HG03457 (cell line): Measurements from ENCODE around the gene PFKL.
"Not testable (repeated sequence)": the region's sequence is repeated elsewhere in the genome, so short reads cannot be mapped to it uniquely, and the experiment has no call there.

Experiments used
- ATAC-seq: cut with Tn5 transposase; IDR thresholded peaks from one replicate; pipeline ENCODE4 v1.9.1; 2021; ENCODE audit warnings: moderate number of reproducible peaks; ENCODE audit not compliant: unreplicated experiment

Gene PFKL

GRCh38 chr21:44293551-44294231 lies 6.2 kb upstream of the PFKL start:
- ATAC-seq = no peak

DNA sequence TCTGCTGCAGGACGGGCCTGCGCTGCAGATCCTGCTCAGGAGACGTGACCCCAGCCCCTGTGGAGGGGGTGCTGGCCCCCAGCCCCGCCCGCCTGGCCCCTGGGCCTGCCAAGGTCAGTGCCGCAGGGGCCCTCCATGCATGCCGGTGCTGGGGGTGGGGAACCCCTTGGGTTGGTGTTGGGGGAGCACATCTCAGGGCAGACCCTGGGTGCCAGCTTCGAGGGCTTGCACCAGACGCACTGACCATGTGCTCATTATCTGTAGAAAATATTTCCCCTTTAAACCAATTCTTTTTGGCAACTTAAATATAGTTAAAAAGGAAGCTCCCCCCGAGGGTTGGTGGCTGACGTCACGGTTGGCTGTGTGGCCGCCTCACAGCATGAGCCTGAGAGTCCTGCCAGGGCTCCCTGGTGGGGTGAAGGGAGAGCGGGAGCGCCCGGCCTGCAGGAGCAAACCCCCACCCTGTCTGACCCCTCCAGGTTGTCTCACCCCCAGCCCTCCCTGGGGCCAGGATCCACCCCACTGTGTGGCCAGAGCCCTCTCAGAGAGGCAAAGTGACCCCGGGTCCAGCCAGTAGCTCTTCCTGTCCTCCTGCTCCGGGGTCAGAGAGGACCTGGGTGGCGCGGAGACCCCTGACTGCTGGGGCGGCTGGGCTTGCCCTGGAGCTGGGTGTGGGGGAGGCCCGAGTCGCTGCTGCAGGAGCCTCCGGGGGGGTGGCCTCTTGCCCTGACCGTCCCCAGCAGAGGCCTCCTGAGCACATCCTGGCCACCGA lies 5.3 kb upstream of the PFKL start:
- ATAC-seq = no peak

DNA sequence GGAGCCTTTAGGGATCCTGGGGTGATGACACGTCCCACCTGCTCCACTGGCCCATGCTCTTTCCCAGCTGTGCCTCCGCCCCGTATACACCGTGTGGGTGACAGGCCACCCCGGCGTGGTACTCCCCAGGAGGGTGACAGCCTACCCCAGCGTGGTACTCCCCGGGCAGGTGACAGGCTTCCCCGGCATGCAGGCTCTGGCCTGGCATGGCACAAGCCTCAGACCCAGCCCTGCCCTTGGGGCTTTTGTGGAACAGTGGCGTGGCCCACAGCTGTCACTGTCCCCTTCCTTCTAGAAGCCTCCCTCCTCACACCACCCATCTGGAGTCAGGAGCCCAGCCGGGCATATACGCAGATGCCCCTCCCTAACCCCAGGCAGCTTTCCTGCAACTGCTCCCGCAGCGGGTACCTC lies 4.7 kb upstream of the PFKL start:
- no peak for ATAC-seq

DNA sequence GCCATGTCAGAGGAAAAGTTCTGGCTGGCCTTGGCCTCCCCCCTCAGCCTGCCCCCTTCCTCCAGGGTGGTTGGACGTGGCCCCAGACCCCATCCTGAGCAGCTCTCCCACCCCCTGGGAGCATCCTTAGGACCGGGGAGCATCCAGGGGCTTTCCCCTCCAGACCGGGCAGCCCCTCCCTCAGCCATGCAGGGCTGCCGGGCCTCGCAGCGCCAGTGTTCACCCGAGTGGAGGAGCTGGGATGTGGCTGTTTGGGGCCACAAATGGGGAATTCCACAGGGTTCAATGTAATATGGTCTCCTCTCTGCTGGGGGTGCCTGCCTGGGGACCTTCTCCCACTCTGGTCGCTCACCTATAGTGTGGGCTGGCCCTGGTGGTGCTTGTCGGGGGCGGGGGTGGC lies 4.2 kb upstream of the PFKL start:
- ATAC-seq = no peak

GRCh38 chr21:44296103-44296519 lies 3.7 kb upstream of the PFKL start:
- ATAC-seq = no peak

DNA sequence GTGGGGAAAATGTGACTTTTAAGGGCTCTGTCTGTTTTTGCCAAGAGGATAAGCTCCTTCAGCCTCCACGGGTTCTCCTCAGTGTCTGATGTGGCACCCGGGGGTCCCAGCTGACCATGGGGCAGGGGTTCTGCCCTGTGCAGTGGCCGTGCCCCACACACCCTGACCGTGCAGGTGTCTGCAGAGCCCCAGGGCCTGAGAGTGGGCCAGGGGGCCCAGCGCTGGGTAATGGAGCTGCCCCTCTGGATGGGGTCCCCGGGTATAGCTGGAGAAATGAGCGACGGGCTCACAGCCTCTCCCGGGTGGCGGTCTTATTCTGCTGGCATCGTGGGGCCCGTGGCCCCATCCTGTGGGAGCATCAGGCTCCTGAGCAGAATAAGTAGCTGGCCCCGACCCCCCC lies 2.9 kb upstream of the PFKL start:
- no peak for ATAC-seq

DNA sequence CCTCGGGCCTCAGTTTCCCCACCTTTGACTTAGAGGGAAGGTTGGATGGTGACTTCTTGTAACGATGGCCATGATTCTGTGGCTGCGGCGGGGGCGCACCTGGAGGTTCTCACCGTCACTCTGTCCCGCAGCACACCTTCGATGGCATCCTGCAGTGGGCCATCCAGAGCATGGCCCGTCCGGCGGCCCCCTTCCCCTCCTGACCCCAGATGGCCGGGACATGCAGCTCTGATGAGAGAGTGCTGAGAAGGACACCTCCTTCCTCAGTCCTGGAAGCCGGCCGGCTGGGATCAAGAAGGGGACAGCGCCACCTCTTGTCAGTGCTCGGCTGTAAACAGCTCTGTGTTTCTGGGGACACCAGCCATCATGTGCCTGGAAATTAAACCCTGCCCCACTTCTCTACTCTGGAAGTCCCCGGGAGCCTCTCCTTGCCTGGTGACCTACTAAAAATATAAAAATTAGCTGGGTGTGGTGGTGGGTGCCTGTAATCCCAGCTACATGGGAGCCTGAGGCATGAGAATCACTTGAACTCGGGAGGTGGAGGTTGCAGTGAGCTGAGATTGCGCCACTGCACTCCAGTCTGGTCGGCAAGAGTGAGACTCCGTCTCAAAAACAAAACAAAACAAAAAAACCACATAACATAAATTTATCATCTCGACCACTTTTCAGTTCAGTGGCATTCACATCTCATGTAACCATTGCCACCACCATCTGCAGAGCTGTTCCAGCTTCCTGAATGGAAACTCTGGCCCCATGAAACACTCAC lies 2.1 kb upstream of the PFKL start:
- no peak for ATAC-seq

DNA sequence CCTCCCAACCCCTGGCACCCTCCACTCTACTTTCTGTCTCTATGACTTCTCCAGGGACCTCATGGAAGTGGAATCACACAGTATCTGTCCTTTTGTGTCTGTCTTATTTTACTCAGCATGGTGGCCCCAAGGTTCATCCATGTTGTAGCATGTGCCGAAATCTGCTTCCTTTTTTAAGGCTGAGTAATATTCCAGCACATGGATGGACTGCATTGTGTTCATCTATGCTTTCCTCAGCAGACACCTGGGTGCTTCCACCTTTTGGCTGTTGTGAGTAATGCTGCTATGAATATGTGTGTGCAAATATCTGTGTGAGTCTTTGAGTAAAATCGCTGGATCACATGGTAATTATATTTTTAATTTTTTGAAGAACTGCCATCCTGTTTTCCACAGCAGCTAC lies 1.6 kb upstream of the PFKL start:
- no peak for ATAC-seq

DNA sequence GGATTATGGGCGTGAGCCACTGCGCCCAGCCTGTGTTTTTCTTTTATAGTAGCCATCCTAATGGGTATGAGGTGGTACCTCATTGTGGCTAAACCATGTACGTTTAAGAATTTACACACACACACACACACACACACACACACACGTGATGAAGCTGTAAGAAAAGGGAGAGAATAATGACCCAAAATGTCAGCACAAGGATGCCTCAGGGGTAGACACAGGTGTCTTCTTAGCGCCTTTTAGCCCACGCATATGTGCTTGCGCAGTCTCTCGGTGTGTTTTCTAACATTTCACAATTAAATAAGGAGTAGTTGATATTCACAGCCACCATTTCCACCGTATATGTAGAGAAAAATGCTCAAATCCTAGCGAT lies 782 bp upstream of the PFKL start:
- ATAC-seq = no peak

GRCh38 chr21:44300262-44300959 lies 558 bp downstream of the PFKL start:
- no peak for ATAC-seq

DNA sequence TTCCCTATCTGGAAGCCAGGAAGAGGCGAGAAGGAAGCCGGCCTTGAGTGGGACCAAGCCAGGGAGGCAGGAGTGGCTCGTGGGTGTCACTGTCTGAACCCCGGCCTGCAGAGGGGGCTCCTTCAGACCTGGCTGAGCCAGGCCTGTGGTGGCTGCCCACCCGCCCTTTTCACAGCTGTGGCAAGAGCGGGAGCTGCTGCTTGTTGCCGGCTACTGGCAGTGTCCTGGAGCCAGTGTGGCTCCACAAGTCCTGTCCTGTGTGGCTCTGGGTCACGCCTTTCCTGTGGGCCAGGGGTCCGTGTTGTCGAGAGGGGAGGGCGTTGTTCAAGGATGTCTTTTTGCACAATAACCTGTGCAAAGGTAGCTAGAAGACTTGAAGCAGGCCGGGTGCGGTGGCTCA lies 1.3 kb downstream of the PFKL start:
- no peak for ATAC-seq

DNA sequence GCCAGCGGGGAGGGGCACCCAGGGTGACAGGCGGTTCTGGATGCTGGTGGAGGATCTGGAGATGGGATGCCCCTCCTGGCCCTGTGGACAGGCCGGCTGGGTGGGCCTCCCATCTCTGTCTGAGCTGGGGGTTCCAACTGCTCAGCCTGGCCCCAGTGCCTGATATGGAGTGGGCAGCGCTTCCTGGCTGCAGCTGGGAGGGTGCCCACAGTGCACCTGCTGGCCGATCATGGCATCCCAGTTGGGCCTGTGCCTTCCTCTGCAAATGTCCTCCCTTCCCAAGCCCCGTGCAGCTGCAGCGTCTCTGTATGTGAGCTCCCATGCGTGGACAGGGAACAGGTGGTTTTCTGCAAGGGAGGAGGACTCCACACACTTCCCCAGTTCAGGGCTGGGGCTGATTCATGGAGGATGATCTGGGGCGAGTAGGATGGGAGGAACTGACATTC lies 2.1 kb downstream of the PFKL start:
- ATAC-seq = no peak

GRCh38 chr21:44302573-44303401 lies 2.9 kb downstream of the PFKL start:
- ATAC-seq = not testable (repeated sequence)

DNA sequence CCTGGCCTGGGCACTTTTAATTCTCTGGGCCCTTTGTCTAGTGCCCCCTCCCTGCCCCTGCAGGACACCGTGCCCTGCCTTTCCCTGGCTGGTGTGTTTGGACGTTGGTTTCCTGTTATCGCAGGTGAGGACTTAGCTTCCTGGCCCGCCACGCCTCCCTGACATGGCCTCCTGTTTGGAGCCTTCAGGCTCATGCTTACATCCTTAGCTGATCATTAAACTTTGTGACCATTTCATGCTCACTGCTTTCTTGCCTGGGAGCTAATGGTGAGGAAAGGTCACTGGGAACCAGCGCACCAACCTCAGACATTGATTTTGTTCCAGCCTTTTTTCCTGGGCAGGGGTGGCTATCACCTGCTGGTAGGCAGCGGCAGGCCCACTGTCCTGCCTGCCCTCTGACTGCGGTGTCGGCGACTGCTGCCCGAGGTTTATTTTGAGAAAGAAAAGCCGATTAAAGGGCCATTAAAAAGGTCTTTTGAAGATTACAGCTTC lies 3.7 kb downstream of the PFKL start:
- ATAC-seq = no peak

GRCh38 chr21:44304011-44304616 lies 4.3 kb downstream of the PFKL start:
- no peak for ATAC-seq

- ATAC-seq = no peak
These were observed 5.0 kb downstream of the PFKL start for GRCh38 chr21:44304877-44305293.

DNA sequence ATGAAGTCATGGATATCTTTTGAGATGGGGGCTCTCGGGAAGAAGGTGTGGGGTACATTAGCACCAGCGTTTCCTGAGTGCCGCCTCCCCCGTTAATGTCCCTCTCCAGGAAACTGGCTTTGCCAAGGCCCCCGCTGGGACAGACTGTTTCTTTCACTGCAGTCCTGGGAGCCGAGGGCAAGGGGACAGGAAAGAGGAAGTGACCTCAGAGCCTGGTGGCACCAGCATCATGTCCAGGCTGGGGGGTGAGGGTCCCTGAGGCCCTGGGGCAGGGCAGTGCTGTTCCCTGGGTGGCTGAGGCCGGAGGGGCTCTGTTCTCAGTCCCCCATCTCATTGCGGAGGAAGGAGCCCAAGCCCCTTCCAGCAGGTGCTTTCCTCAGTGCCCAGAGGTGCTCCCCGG lies 5.8 kb downstream of the PFKL start:
- ATAC-seq = no peak

DNA sequence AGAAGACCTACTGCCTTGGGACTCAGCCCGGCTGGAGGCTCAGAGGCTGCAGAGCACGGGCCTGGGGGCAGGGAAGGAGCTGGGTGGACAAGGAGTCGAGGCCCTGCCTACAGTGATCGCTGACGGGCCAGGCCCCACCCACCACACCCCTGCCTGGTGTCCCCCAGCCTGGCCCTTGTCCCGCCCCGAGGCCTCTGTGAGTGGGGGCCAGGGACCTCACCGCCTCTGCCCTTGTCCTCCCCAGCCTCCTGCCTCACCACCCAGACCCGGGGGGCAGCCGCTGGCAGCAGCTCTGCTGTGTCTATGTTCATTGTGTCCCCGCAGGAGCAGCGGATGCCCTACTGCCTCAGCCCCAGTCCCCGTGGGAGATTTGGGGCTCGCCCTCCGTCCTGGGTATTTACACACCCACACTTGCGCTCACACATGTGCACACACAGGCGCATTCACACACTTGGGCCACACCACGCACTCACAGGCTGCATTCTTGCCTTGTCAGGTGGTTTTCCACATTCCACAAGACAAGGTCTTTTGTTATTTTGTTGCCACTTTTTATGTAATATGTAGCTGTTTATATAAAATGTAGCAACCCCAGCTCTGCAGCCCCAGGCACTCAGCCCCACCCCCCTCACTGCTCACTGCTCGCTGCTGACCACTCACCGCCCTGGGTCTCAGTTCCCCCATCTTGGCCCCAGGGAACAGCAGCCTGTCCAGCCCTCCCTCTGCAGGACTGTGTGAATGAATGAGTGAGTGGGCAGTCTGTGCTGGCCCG lies 7.3 kb downstream of the PFKL start:
- ATAC-seq = no peak
